AG20443 (cell line): ENCODE data around the gene SFMBT1.
A peak's percentile ranks its signal among the peaks of the same experiment; 100 is the strongest.

Source experiments
- DNase-seq: peaks from one replicate; pipeline ENCODE4 v3.0.0; 2012; ENCODE audit warnings: low spot score, mixed read lengths

SFMBT1 gene

GRCh38 chr3:52923963-52924362 lies 121.9 kb downstream of the SFMBT1 start:
- DNase-seq: no peak

GRCh38 chr3:52920841-52921240 lies 125.0 kb downstream of the SFMBT1 start:
- no peak for DNase-seq

DNA sequence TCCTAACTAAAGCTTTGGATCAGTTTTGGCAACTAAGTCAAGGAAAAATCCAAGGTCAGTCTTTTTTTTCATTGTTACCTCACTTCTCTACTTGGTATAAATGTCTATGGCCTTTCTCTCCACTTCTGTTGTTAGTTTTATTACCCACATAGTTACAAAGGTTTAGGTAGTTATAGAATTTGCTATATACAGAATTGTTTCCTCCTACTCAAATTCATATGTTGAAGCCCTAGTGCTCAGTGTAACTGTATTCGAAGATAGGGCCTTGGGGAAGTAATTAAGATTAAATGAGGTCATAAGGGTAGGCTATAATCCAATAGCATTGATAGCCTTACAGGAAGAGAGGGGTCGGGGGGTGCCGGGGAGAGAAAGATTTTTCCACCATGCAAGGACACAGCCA lies 128.8 kb downstream of the SFMBT1 start:
- no peak for DNase-seq

DNA sequence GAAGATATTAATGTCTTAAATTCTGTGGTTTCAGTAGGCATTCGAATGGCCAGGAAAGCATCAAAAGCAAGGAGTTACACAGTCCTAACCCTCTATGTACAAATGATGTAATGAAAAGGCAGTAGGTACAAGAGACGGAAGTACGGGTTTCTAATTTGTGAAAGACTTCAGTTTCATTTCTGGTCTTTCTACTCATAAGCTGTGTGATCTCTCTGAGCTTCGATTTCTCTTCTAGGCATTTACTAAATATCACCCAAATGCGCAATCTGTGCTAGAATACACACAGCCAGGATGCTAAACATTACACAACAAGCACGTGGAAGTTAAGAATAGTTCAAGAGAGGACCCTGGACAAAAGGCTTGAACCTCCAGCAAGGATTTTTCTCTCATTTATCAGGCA lies 130.6 kb downstream of the SFMBT1 start:
- DNase-seq: no peak

GRCh38 chr3:52912885-52913731 lies 132.8 kb downstream of the SFMBT1 start:
- no peak for DNase-seq

DNA sequence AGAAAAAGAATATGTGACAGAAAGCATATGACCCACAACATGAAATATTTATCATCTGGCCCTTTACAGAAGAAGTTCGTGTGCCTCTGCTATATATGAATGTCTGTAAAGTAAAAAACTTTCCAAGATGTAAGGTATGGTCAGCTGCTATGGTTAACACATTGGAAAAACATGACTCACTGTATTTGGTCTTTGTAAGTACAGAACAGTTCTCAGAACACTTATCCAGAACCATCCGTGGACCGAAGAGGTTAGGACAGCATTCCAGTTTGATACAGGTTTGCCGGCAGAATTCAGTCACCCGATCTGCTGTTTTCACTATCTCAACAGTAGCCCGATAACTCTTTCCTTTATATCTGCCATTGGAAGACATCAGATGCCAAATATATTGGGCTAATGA lies 135.1 kb downstream of the SFMBT1 start:
- DNase-seq: no peak

DNA sequence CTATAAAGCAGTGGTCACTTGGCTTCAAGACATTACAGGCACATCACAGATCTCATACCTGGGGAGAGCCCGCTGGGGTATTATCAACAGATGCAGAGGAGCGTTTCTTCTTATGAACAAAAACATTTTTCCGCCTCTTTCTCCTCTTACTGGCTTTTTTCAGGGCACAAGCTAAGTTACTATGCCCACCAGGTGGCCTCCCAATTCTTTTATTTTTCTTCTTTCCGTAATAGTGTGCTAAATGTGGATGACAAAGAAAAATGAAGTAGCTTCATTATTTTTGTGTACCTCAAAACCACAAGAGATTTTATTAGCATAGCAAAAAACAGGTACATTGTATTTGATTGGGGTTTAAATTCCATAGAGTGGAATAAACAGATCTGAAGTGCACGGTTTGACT lies 138.4 kb downstream of the SFMBT1 start:
- DNase-seq: no peak

- DNase-seq: no peak
Observed at GRCh38 chr3:52904552-52904951, 141.3 kb downstream of the SFMBT1 start.

- DNase-seq: no peak
Observed at GRCh38 chr3:52904000-52904399, 141.9 kb downstream of the SFMBT1 start.

GRCh38 chr3:52897130-52898122 lies 148.4 kb downstream of the SFMBT1 start, which contains the start of gene STIMATE:
TSS of gene STIMATE (minus strand) at chr3:52897548. CDS start at chr3:52897450, 98 bp downstream.
- DNase-seq: peak; percentile 98

GRCh38 chr3:52896613-52897012 lies 149.3 kb downstream of the SFMBT1 start:
- no peak for DNase-seq

DNA sequence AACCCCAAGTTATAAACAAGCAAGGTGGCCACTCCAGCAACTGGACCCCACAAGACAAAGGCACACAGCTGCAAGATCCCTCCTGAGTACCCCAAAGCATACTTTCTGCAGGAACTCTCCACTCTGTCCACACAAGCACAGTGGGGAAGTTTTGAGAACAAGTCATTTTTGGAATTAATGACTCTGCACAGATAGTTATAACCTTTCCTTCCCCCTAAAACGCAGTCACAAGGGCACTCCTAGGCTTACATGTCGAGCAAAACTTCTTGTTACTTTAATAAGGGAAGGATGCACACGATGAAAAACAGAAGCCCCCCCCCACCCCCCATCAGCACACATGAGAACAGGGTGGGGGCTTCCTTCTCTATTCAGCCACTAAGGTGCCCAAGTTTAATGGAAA lies 149.7 kb downstream of the SFMBT1 start:
- DNase-seq: no peak

DNA sequence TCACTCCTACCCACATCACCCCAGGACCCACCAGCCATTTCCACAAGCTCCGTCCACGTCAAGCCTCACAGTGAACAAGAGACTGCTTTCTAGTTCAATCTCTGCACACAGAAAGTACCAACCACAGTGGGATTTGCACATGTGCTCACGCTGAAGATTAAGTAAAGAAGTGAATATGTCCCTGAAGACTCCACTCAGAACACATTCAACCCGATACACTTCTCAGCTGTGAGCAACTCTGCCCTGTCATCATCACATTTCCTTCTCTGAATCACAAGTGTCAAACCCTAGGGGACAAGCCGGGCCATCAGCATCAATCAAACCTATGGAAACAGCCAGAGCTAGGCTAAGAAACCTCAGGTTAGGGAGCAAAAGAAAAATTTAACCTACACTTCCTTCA lies 150.5 kb downstream of the SFMBT1 start:
- no peak for DNase-seq

GRCh38 chr3:52894756-52895155 lies 151.1 kb downstream of the SFMBT1 start:
- DNase-seq: no peak

DNA sequence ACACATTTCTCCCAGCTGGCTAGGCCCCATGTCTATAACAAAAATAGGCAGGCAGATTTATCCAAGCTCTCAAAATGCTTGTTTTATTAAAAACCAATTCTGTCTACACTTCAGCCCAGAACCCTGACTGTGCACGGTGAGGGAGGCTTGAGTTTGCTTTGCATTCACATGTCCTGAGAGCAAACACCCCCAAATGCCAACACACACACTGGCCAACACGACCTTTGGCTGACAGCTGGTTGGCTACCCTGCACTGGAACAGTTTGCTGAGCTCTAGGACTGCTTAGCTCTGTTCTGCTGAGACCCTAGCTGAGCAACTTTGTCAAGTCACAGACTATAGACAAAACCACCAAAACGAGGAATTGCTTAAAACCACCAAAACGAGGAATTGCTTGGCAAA lies 152.2 kb downstream of the SFMBT1 start:
- DNase-seq: no peak

DNA sequence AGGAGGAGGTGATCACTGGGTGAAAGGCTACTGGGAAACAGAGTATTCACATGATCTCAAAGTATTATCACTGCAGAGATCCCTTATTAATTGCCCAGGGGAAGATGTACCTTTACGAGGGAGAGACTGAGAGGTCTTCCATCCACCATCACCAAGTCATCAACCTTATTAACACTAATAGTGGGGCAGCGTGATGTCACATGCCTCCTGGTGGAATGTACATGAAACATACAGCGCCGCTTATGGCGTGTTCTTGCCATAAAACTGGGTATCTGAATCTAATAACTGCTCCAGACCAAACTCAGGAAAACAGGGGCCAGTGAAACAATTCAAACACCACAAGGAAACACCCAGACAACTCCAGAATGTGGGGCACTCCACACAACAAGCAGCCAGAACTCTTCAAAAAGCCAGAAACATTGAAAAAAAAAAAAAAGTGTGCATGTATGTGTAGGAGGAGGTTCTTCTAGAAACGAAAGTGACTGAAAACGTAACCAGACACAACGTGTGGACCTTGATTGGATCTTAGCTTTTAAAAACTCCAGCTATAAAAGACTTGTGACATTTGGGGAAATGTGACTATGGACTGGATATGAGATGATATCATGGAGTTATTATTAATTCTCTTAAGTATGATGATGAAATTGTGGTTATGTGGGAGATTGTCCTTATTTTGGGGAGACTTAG lies 153.1 kb downstream of the SFMBT1 start:
- DNase-seq: no peak

DNA sequence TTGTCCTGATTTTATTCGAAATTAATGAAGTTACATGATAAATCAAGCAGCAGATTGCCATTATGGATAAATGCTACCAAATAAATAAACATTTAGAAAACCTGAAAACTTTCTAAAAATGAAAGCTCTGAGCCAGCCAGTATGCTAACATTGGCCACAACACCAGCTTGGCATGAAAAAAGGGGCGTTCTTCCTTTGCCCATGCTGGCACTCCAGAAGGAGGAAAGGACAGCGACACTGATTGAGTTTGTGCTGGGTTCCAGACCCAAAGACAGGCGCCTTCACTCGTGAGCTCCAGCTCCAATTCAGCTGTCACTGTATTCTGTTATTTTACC lies 153.6 kb downstream of the SFMBT1 start:
- DNase-seq: no peak

DNA sequence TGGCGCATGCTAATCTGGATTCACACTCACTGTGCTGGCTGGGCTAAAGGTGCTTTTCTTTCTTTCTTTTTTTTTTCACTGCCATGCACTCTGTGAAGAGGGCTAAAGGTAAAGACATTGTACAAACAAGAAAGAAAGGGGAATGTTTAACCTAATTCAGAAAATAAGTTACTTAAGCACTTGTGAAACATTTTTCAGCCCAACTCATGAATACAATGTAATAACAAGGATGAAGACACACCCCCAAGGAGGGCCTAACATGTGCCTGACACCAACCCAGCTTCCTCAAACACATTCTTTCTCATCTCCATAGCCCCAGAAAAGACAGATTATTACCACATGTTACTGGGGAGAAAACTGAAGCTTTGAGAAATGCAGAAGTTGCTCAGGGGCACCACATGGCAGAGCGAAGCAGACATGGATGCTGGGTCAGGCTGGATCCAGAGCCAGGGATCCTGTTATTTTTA lies 154.2 kb downstream of the SFMBT1 start:
- DNase-seq: peak; percentile 83

DNA sequence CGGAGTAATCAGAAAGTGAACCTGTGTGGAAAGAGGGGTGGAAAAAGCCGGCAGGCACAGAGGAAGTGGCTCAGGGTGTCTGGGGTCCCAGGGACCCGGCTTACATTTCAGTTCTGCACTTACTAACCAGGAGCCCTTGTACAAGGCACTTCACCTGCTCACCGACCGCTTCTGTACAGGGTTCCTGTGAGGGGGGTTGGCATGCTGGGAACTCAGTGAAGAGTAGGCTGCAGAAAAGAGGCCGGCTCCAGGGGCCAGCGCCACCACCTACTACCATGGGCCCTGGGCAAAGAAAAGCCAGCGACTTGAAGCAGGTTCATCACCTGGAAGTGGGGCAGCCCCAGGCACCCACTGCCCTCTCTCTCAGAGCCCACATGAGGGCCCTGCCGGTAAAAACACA lies 154.7 kb downstream of the SFMBT1 start:
- no peak for DNase-seq

GRCh38 chr3:52890735-52891134 lies 155.1 kb downstream of the SFMBT1 start:
- no peak for DNase-seq

GRCh38 chr3:52889901-52890300 lies 156.0 kb downstream of the SFMBT1 start:
- DNase-seq: no peak

DNA sequence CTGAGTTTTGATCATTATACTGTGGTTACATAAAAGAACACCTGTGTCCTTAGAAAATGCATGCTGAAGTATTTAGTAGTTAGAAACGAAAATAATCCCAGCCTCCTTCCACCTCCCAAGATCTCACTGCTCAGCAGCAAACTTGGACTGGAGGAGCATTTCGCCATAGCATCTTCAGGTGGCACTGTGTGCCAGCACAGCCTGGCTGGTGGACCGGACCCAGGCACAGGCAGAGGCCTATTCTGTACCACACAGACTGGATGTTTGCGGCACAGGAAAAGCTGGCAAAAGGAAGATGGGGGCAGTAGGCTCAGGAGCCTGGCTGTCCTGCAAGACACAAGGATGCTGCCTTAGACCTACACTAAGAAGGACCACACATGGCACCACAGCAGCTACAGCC lies 158.7 kb downstream of the SFMBT1 start:
- DNase-seq: no peak
